ENCODE data around the gene STON2.
"Not testable (repeated sequence)": the region's sequence is repeated elsewhere in the genome, so short reads cannot be mapped to it uniquely, and the experiment has no call there.

Gene STON2

DNA sequence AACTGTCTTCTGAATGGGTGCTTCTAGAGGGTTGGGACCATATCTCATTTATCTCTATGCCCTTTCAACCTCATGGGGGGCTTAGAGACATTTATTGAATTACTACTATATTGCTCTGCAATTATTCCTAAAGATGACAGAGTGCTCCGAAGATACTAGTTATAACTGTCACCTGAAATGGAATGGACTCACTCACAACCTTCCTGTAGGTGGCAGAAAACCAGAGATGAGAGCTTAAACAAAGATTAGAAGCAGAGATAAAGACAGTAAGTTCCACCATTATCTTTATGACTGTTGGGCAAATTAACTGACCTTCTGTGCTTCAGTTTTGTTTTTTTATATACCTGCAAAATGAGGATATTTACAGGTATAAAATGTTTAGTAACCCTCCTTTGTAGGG, 147.8 kb downstream of the STON2 start:
- DNase-seq (ENCODE audit: extremely low read depth, low read depth), result no peak
- TF ChIP-seq, protein P1, sequence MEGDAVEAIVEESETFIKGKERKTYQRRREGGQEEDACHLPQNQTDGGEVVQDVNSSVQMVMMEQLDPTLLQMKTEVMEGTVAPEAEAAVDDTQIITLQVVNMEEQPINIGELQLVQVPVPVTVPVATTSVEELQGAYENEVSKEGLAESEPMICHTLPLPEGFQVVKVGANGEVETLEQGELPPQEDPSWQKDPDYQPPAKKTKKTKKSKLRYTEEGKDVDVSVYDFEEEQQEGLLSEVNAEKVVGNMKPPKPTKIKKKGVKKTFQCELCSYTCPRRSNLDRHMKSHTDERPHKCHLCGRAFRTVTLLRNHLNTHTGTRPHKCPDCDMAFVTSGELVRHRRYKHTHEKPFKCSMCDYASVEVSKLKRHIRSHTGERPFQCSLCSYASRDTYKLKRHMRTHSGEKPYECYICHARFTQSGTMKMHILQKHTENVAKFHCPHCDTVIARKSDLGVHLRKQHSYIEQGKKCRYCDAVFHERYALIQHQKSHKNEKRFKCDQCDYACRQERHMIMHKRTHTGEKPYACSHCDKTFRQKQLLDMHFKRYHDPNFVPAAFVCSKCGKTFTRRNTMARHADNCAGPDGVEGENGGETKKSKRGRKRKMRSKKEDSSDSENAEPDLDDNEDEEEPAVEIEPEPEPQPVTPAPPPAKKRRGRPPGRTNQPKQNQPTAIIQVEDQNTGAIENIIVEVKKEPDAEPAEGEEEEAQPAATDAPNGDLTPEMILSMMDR (IDR thresholded peaks at IDR 0.05; ENCODE audit: low read depth, low read length), result no peak

DNA sequence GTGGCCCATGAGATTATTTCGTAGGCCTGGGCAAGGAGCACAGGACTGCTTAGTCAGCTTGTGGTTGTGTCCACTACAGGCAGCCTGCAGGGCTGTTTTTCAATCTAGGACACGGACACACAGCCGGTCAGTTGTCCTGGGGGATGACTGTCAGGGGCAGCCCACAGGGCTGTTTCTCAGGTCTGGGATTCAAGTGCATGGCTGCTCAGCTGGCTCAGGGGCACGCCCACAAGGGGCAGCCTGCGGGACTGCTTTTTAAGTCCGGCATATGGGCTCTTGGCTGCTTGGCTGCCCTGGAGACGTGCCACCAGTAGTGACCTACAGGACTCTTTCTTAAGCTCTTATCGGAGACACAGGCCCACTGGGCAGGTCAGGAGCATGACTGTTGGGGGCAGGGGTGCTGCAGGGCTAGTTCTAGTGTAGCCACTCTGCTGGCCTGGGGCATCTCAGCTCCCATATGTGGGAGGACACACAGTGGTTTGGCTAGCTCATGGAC, 152.8 kb downstream of the STON2 start:
- no peak for DNase-seq (ENCODE audit: extremely low read depth, low read depth)
- TF ChIP-seq, protein P1 (IDR thresholded peaks at IDR 0.05; ENCODE audit: low read depth, low read length), result no peak; the same call in 1 of the 2 replicates

DNA sequence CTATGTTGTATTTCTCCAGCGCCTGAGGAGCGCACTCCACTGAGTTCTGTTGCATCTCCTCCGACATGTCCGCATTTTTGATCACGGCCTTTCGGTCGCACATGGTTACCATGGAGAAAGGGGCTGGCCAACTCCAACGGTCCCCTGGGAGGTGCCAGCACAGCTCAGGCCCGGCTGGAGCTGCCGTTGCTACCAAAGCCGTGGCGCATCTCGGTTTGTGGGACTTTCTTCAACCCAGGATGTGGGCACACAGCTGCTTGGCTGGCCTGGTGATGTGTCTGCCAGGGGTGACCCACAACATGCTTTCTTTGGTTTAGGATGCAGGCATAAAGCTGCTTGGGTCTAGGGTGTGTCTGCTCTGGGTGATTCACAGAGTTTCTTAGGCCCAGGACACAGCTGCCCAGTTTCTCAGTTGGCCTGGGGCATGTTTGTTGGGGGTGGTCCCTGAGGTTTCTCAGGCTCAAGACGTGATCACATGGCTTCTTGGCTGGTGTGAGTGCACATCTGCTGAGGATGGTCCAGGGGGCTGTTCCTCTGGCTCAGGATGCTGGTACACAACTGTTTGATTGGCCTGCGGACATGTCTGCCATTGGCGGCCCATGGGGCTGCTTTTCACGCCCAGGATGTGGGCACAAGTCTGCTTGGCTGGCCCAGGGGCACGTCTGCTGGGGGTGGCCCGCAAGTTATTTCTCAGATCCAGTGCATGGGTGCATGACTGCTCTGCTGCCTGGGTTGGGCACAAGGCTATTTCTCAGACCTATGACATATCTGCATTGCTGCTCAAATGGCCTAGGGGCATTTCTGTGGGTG, 153.5 kb downstream of the STON2 start:
- TF ChIP-seq, protein P1 (IDR thresholded peaks at IDR 0.05; ENCODE audit: low read depth, low read length), result no peak
- DNase-seq (ENCODE audit: extremely low read depth, low read depth), result peak; percentile 65

DNA sequence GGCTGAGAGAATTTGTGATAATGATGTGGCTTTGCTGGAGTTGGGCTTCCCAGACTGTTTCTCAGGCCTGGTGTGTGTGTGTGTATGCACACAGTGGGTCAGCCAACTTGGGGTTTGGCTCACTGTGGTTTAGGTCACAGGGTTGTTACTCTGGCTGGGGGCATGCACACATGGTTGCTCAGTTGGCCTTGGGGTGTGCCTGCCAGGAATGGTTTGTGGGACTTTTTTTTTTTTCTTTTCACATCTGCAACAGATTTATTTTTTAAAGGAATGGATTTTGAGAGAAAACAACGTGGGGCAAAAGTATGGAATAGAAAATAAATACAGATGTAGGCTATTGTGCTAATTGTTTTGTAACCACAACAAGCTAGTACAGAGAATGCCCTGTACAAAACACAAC, 154.4 kb downstream of the STON2 start:
- peak; percentile 74 for DNase-seq (ENCODE audit: extremely low read depth, low read depth)
- TF ChIP-seq, protein P1 (IDR thresholded peaks at IDR 0.05; ENCODE audit: low read depth, low read length), result no peak

DNA sequence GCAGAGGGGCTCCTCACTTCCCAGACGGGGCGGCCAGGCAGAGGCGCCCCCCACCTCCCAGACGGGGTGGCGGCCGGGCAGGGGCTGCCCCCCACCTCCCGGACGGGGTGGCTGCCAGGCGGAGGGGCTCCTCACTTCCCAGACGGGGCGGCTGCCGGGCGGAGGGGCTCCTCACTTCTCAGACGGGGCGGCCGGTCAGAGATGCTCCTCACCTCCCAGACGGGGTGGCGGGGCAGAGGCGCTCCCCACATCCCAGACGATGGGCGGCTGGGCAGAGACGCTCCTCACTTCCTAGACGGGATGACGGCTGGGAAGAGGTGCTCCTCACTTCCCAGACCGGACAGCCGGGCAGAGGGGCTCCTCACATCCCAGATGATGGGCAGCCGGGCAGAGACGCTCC, 155.7 kb downstream of the STON2 start:
- DNase-seq (ENCODE audit: extremely low read depth, low read depth), result not testable (repeated sequence)

DNA sequence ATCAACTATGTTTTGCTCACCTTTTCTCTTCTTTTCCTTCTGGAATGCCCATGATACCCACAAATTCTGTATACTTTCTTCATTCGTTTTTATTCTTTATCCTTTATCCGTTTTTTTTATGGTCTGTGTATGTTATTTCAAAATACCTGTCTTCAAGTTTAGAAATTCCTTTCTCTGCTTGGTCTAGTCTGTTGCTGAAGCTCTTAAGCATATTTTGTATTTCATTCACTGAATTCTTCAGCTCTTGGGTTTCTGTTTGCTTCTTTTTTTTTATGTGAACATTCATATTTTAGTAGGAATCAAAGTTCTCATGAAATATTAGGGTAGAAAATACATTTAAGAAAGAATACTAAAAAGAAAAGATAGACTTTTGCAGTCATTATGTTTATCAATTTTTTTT, 156.6 kb downstream of the STON2 start:
- TF ChIP-seq, protein P1 (IDR thresholded peaks at IDR 0.05; ENCODE audit: low read depth, low read length), result no peak

DNA sequence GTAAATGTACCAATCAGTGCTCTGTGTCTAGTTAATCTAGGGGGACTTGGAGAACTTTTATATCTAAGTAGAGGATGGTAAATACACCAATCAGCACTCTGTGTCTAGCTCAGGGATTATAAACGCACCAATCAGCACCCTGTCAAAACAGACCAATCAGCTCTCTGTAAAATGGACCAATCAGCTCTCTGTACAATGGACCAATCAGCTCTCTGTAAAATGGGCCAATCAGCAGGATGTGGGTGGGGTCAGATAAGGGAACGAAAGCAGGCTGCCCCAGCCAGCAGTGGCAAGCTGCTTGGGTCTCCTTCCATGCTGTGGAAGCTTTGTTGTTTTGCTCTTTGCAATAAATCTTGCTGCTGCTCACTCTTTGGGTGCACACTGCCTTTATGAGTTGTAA, 163.3 kb downstream of the STON2 start:
- not testable (repeated sequence) for DNase-seq (ENCODE audit: extremely low read depth, low read depth)

More for the DNA sequence above, 156.6 kb downstream of the STON2 start:
- no peak for DNase-seq (ENCODE audit: extremely low read depth, low read depth)

DNA sequence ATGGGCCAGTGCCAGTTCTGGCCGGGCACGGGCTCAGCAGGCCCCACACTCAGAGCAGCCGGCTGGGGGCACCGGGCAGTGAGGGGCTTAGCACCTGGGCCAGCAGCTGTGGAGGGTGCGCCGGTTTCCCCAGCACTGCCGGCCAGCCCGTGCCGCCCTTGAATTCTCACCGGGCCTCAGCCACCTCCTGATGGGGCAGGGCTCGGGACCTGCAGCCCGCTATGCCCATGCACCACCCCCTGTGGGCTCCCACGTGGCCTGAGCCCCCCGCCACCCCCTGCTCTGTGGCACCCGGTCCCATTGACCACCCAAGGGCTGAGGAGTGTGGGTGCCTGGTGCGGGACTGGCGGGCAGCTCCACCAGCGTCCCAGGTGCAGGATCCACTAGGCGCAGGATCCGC, 164.0 kb downstream of the STON2 start:
- no peak for DNase-seq (ENCODE audit: extremely low read depth, low read depth)
- TF ChIP-seq, protein P1 (IDR thresholded peaks at IDR 0.05; ENCODE audit: low read depth, low read length), result no peak

Measured in AG09319 (cell line).